Hepatocyte (in vitro differentiated cells): ENCODE data around the gene SPRR2G. TPM values are rescaled to one million over a fixed set of nuclear protein-coding genes. Genes with fewer than 3 reads are reported as not detected.
"Not testable (repeated sequence)": the region's sequence is repeated elsewhere in the genome, so short reads cannot be mapped to it uniquely, and the experiment has no call there.

Experiments
- DNase-seq: peaks from one replicate; pipeline ENCODE4 v3.0.0-alpha.2; 2016; ENCODE audit warnings: low spot score
- H2AFZ ChIP-seq: fragments of 200-600 bp; sonication (generic); 2 replicates; pipeline ENCODE4 v1.6.0; 2016; ENCODE audit warnings: antibody characterized with exemption, mild to moderate bottlenecking
- H3K27ac ChIP-seq: fragments of 200-600 bp; sonication (generic); 2 replicates; pipeline ENCODE4 v1.5.1; 2016; ENCODE audit warnings: mild to moderate bottlenecking
- H3K27me3 ChIP-seq: fragments of 200-600 bp; sonication (generic); 2 replicates; pipeline ENCODE4 v1.6.1; 2016
- H3K36me3 ChIP-seq: fragments of 200-600 bp; sonication (generic); replicated peaks from 2 replicates; pipeline ENCODE4 v1.5.1; 2016; ENCODE audit warnings: low read depth; ENCODE audit not compliant: insufficient read depth
- H3K4me1 ChIP-seq: fragments of 200-600 bp; sonication (generic); 2 replicates; pipeline ENCODE4 v1.5.1; 2016; ENCODE audit warnings: mild to moderate bottlenecking, moderate library complexity; ENCODE audit not compliant: insufficient read depth
- H3K4me2 ChIP-seq: fragments of 200-600 bp; sonication (generic); 2 replicates; pipeline ENCODE4 v1.6.0; 2016
- H3K4me3 ChIP-seq: fragments of 200-600 bp; sonication (generic); 2 replicates; pipeline ENCODE4 v1.5.1; 2016; ENCODE audit warnings: mild to moderate bottlenecking
- H3K79me2 ChIP-seq: fragments of 200-600 bp; sonication (generic); 2 replicates; pipeline ENCODE4 v1.6.0; 2017; ENCODE audit warnings: mild to moderate bottlenecking
- H3K9me2 ChIP-seq: fragments of 200-600 bp; sonication (generic); replicated peaks from 2 replicates; pipeline ENCODE4 v1.6.0; 2017; ENCODE audit warnings: mild to moderate bottlenecking; ENCODE audit not compliant: insufficient read depth
- H3K9me3 ChIP-seq: fragments of 200-600 bp; sonication (generic); 2 replicates; pipeline ENCODE4 v1.5.1; 2016; ENCODE audit warnings: low read depth, mild to moderate bottlenecking
- H4K20me1 ChIP-seq: fragments of 200-600 bp; sonication (generic); 2 replicates; pipeline ENCODE4 v1.6.0; 2016; ENCODE audit warnings: mild to moderate bottlenecking; ENCODE audit not compliant: insufficient read depth, poor library complexity, severe bottlenecking
- EZH2 ChIP-seq: fragments of 200-600 bp; sonication (generic); IDR thresholded peaks from 2 replicates; pipeline ENCODE4 v1.6.1; 2016; ENCODE audit warnings: antibody characterized with exemption, mild to moderate bottlenecking, borderline replicate concordance
- EZH2phosphoT487 ChIP-seq: fragments of 200-600 bp; sonication (generic); IDR thresholded peaks from one replicate; pipeline ENCODE4 v1.6.1; 2018; ENCODE audit warnings: antibody characterized with exemption, mild to moderate bottlenecking, low read depth, moderate library complexity; ENCODE audit not compliant: unreplicated experiment, severe bottlenecking
- WGBS: methylation state at CpG from one replicate; pipeline ENCODE4 v1.1.6; 2016; ENCODE audit warnings: low lambda C conversion rate; ENCODE audit errors: missing lambda C conversion rate; 5-methylcytosine and 5-hydroxymethylcytosine counted together
- polyA plus RNA-seq: library from polyadenylated mRNA; unstranded; fragments of >200 nt; fragmentation: Nextera tagmentation; extraction: Ambion mirVana; gene quantifications from 2 replicates; pipeline ENCODE4 v1.2.1, GENCODE V29; 2016
- total RNA-seq: library from RNA; depleted of rRNA; stranded (reverse); fragments of >200 nt; gene quantifications from 2 replicates; pipeline ENCODE4 v1.2.3, GENCODE V29; 2014
- TF ChIP-seq, protein P1 (sequence below): fragments of 200-600 bp; sonication (generic); IDR thresholded peaks from 2 replicates; pipeline ENCODE4 v1.5.1; 2016; ENCODE audit warnings: antibody characterized with exemption, mild to moderate bottlenecking; ENCODE audit not compliant: poor library complexity

Gene SPRR2G
- total and polyA plus RNA-seq, 2 experiments from 2014 or later, result not detected

GRCh38 chr1:153119491-153119971 is 31.2 kb downstream of the SPRR2G start:
- DNase-seq, result no peak
- H3K4me3 ChIP-seq, result no peak overlapping the region
- H4K20me1 ChIP-seq, result no peaks in the 10 kb centered on the region
- no peaks in the 10 kb centered on the region for H3K79me2 ChIP-seq
- H2AFZ ChIP-seq, result no peak overlapping the region
- no peaks in the 10 kb centered on the region for H3K36me3 ChIP-seq
- H3K4me2 ChIP-seq, result no peak overlapping the region
- no peaks in the 10 kb centered on the region for H3K27me3 ChIP-seq
- H3K27ac ChIP-seq, result no peak overlapping the region
- no peaks in the 10 kb centered on the region for H3K9me2 ChIP-seq
- 31% methylated on average over 3 of the region's 3 CpGs for WGBS
- H3K9me3 ChIP-seq, result no peaks in the 10 kb centered on the region
- TF ChIP-seq EZH2phosphoT487 (no peak), EZH2 (no peak)
- TF ChIP-seq, protein P1, sequence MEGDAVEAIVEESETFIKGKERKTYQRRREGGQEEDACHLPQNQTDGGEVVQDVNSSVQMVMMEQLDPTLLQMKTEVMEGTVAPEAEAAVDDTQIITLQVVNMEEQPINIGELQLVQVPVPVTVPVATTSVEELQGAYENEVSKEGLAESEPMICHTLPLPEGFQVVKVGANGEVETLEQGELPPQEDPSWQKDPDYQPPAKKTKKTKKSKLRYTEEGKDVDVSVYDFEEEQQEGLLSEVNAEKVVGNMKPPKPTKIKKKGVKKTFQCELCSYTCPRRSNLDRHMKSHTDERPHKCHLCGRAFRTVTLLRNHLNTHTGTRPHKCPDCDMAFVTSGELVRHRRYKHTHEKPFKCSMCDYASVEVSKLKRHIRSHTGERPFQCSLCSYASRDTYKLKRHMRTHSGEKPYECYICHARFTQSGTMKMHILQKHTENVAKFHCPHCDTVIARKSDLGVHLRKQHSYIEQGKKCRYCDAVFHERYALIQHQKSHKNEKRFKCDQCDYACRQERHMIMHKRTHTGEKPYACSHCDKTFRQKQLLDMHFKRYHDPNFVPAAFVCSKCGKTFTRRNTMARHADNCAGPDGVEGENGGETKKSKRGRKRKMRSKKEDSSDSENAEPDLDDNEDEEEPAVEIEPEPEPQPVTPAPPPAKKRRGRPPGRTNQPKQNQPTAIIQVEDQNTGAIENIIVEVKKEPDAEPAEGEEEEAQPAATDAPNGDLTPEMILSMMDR, result no peak
- H3K4me1 ChIP-seq, result no peaks in the 10 kb centered on the region

DNA sequence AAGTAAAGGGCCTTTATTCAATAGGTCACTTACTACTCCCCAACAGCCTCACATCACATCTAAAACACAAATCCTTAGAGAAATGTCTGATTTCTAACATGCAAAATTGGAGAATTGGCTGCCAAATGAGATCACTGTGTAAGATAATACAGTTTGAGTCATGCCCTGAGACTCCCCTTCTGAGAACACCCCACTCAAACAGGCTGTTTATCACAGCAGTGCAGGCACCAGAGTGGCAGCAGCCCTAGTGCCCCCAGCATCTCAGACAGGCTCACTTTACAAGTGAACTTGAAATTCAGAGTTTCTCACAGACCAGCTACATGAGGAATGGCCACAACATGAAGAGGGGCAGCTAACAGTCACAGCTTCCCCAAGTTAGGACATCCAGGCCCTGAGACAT is 35.4 kb downstream of the SPRR2G start:
- not testable (repeated sequence) for DNase-seq, H4K20me1 ChIP-seq, H3K36me3 ChIP-seq, H3K4me1 ChIP-seq, H3K27ac ChIP-seq, H3K9me3 ChIP-seq, H3K4me3 ChIP-seq, H2AFZ ChIP-seq, H3K4me2 ChIP-seq, H3K9me2 ChIP-seq, H3K27me3 ChIP-seq, H3K79me2 ChIP-seq

DNA sequence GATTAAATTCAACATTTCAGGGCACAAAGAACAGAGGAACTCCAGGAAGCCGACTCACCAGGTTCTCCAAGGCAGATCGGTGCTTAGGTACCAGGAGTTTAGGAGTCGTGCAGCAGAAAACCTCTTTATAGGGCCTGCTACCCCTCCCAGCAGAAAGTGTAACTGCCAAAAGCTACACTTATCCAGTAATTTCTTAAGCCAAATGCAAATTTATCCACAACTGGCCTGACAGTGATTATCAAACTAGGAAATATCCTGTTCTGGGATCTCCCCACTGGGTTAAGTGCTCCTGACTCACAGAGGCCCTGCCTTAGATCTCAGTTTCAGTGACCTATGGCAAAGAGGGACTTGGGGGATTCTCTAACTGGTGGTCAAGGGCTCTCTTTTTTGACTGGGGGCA is 37.3 kb downstream of the SPRR2G start, which contains the start of gene SPRR2F:
SPRR2F (minus strand) TSS at position 101 of the 400 bp plus-strand sequence. CDS start 783 bp downstream, outside the sequence.
- Histone ChIP-seq H3K27ac (no peak within 1 kb of the TSS), H4K20me1 (no peaks in the 10 kb centered on the region), H3K4me1 (no peaks in the 10 kb centered on the region), H3K9me2 (no peaks in the 10 kb centered on the region), H3K27me3 (no peaks in the 10 kb centered on the region), H3K36me3 (no peaks in the 10 kb centered on the region), H3K79me2 (no peaks in the 10 kb centered on the region), H2AFZ (no peak within 1 kb of the TSS), H3K4me2 (no peak within 1 kb of the TSS), H3K9me3 (no peaks in the 10 kb centered on the region), H3K4me3 (no peak within 1 kb of the TSS)
- WGBS, result 80% methylated on average over 3 of the region's 3 CpGs
- TF ChIP-seq, protein P1, result no peak
- no peak for TF ChIP-seq EZH2phosphoT487
- TF ChIP-seq EZH2, result no peak
- DNase-seq, result no peak

DNA sequence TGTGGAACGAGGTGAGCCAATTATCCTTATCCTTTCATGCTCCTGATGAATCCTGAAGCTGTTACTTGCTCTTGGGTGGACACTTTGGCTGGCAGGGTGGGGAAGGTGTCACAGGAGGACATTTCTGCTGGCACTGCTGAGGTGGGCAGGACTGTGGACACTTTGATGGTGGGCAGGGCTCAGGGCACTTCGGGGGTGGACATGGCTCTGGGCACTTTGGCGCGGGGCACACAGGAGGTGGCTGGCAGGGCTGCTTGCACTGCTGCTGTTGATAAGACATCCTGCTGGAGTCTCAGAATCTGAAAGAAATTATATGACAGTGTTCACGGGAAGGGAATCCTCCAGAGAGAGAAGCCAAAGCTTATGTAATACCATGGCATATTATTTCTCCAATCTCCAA is 38.2 kb downstream of the SPRR2G start:
- not testable (repeated sequence) for H3K4me3 ChIP-seq, H2AFZ ChIP-seq, H3K27ac ChIP-seq, H3K36me3 ChIP-seq, H4K20me1 ChIP-seq, H3K9me2 ChIP-seq, H3K4me2 ChIP-seq, H3K27me3 ChIP-seq, DNase-seq, H3K4me1 ChIP-seq, H3K79me2 ChIP-seq, H3K9me3 ChIP-seq
- 70% methylated on average over 5 of the region's 5 CpGs for WGBS

DNA sequence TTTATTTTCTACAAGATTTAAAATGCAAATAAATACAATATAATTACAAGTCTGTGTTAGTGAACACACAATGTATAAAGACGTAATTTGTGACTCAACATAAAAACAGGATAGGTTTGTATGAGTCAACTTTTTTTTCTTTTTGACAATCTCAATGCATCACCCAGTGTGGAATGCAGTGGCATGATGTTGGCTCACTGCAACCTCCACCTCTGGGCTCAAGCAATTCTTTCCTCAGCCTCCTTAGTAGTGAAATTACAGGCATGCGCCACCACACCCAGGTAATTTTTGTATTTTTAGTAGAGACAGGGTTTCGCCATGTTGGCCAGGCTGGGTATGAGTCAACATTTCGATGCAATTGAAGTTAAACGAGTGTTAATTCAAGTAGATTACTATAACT is 50.4 kb downstream of the SPRR2G start:
- no peak for DNase-seq
- no peaks in the 10 kb centered on the region for H4K20me1 ChIP-seq
- H3K79me2 ChIP-seq, result no peaks in the 10 kb centered on the region
- no peak overlapping the region for H3K4me3 ChIP-seq
- H3K9me2 ChIP-seq, result no peaks in the 10 kb centered on the region
- H2AFZ ChIP-seq, result no peak overlapping the region
- H3K4me2 ChIP-seq, result no peak overlapping the region
- H3K36me3 ChIP-seq, result no peaks in the 10 kb centered on the region
- no peaks in the 10 kb centered on the region for H3K27me3 ChIP-seq
- WGBS, result 79% methylated on average over 5 of the region's 5 CpGs
- no peaks in the 10 kb centered on the region for H3K4me1 ChIP-seq
- TF ChIP-seq EZH2phosphoT487 (no peak), EZH2 (no peak)
- TF ChIP-seq, protein P1, result no peak
- H3K27ac ChIP-seq, result no peak overlapping the region
- no peaks in the 10 kb centered on the region for H3K9me3 ChIP-seq
